ENCODE results near the gene SWT1. TPM values are rescaled to one million over a fixed set of nuclear protein-coding genes. Genes with fewer than 3 reads are reported as not detected.

SWT1 gene
- total and polyA plus RNA-seq, 4 donors: 2.5 to 7.8 (median 5.0) TPM

- H3K36me3 ChIP-seq (ENCODE audit: control insufficient read depth in 1 of 2, insufficient read depth in 2 of 2, low read length in 1 of 2): peaks cover 0 to 2% of the 10 kb centered on the region in 2 donors
- H3K4me3 ChIP-seq (ENCODE audit: low read length in 2 of 2): no peak overlapping the region
- ATAC-seq (ENCODE audit: low FRiP score) (no peak), DNase-seq (peak in 1 of 2 donors; percentile 57)
- intact Hi-C loops (cut with DNase I): no loop called here
- 84 to 85% methylated on average over 5 of the region's 5 CpGs for WGBS, 2 donors
- H3K27ac ChIP-seq (ENCODE audit: low read depth in 1 of 2, low read length in 2 of 2): no peak overlapping the region
- H3K4me1 ChIP-seq (ENCODE audit: control insufficient read depth in 1 of 2, insufficient read depth in 2 of 2, low read length in 2 of 2): peaks cover 0 to 3% of the 10 kb centered on the region in 2 donors
- H3K27me3 ChIP-seq (ENCODE audit: control insufficient read depth in 1 of 2, insufficient read depth in 2 of 2, low read length in 1 of 2): no peaks in the 10 kb centered on the region
- no peaks in the 10 kb centered on the region for H3K9me3 ChIP-seq (ENCODE audit: control insufficient read depth, low read length)
These were observed 135.3 kb downstream of the SWT1 start for GRCh38 chr1:185292237-185292636.

DNA sequence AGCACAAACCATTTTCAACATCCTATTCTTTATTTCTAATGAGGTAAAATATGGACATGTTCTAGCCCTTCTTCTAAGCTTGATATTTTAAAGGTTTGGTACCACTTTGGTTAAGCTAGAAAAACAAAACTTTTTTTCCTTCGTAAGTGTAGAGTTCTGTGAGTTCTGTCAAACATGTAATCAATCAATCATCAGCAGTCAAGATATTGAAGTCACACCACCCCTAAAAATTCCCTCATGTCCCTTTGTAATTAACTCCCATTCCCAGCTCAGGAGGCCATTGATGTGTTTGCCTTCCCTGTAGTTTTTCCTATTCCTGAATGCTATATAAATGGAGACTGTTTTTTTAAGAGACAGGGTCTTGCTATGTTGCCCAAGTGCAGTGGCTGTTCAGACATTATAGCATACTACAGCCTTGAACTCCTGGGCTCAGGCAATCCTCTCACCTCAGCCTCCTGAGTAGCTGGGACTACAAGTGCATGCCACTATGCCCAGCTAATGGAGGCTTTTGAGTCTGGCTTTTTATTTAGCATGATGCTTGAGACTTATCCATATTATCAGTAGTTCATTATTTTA lies 137.1 kb downstream of the SWT1 start:
- DNase-seq (no peak), ATAC-seq (ENCODE audit: low FRiP score) (no peak)
- Histone ChIP-seq H3K4me3 (ENCODE audit: low read length in 2 of 2) (no peak overlapping the region), H3K9me3 (ENCODE audit: control insufficient read depth, low read length) (no peaks in the 10 kb centered on the region), H3K27me3 (ENCODE audit: control insufficient read depth in 1 of 2, insufficient read depth in 2 of 2, low read length in 1 of 2) (no peaks in the 10 kb centered on the region), H3K4me1 (ENCODE audit: control insufficient read depth in 1 of 2, insufficient read depth in 2 of 2, low read length in 2 of 2) (peaks cover 0 to 3% of the 10 kb centered on the region in 2 donors), H3K36me3 (ENCODE audit: control insufficient read depth in 1 of 2, insufficient read depth in 2 of 2, low read length in 1 of 2) (peaks cover 2 to 3% of the 10 kb centered on the region in 2 donors), H3K27ac (ENCODE audit: low read depth in 1 of 2, low read length in 2 of 2) (no peak overlapping the region)
- intact Hi-C loops (cut with DNase I): no loop called here
- 92% methylated on average over 1 of the region's 1 CpG for WGBS, 2 donors

- no peaks in the 10 kb centered on the region for H3K27me3 ChIP-seq (ENCODE audit: control insufficient read depth in 1 of 2, insufficient read depth in 2 of 2, low read length in 1 of 2)
- no peak for DNase-seq
- no peaks in the 10 kb centered on the region for H3K9me3 ChIP-seq (ENCODE audit: control insufficient read depth, low read length)
- intact Hi-C loops (cut with DNase I): no loop called here
- peaks cover 2 to 3% of the 10 kb centered on the region in 2 donors for H3K36me3 ChIP-seq (ENCODE audit: control insufficient read depth in 1 of 2, insufficient read depth in 2 of 2, low read length in 1 of 2)
- H3K4me1 ChIP-seq (ENCODE audit: control insufficient read depth in 1 of 2, insufficient read depth in 2 of 2, low read length in 2 of 2): peaks cover 0 to 3% of the 10 kb centered on the region in 2 donors
- no peak overlapping the region for H3K27ac ChIP-seq (ENCODE audit: low read depth in 1 of 2, low read length in 2 of 2)
- no peak overlapping the region for H3K4me3 ChIP-seq (ENCODE audit: low read length in 2 of 2)
- no peak for ATAC-seq (ENCODE audit: low FRiP score)
These were observed 138.1 kb downstream of the SWT1 start for GRCh38 chr1:185295091-185295490.

DNA sequence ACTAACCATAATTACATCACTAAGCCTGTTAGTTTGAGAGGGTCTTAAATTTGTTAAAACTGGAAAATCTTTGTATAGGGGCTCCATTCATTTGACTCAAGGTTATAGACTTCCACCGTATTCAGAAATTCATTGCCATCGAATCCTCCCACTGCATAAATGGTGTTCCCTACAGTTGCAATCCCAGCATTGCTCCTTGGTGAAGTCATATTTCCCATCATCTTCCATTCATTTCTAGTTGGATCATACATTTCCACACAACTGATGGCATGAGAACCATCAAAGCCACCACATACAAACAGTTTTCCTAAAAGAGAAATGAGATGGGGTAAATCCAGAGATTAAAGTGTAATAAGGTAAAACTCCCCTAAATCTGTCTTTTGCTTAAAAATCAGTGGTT lies 141.0 kb downstream of the SWT1 start:
- ATAC-seq (ENCODE audit: low FRiP score) (no peak), DNase-seq (no peak)
- Histone ChIP-seq H3K36me3 (ENCODE audit: control insufficient read depth in 1 of 2, insufficient read depth in 2 of 2, low read length in 1 of 2) (peaks cover 3% of the 10 kb centered on the region in 2 donors), H3K4me1 (ENCODE audit: control insufficient read depth in 1 of 2, insufficient read depth in 2 of 2, low read length in 2 of 2) (peaks cover 0 to 3% of the 10 kb centered on the region in 2 donors), H3K27me3 (ENCODE audit: control insufficient read depth in 1 of 2, insufficient read depth in 2 of 2, low read length in 1 of 2) (no peaks in the 10 kb centered on the region), H3K9me3 (ENCODE audit: control insufficient read depth, low read length) (no peaks in the 10 kb centered on the region), H3K27ac (ENCODE audit: low read depth in 1 of 2, low read length in 2 of 2) (no peak overlapping the region), H3K4me3 (ENCODE audit: low read length in 2 of 2) (no peak overlapping the region)
- intact Hi-C loops (cut with DNase I): no loop called here
- WGBS, 2 donors: 76 to 79% methylated on average over 2 of the region's 2 CpGs

DNA sequence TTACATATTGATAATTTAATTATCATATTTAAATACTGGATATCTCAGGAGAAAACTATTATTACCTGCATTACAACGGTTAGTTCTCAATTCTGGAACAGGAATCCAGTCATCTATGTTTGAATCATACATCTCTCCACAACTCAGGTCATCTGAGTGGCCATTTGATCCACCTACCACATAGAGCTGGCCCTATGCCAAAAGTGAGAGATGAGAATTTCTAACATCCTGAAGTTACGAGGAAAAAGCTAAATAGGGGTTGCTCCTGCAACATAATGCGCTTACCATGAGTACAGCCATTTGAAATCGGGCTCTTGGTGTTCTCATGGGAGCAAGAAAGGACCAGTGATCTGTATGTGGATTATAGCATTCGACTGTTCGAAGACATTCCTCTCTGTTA lies 143.2 kb downstream of the SWT1 start:
- Histone ChIP-seq H3K36me3 (ENCODE audit: control insufficient read depth in 1 of 2, insufficient read depth in 2 of 2, low read length in 1 of 2) (peaks cover 3% of the 10 kb centered on the region in 2 donors), H3K4me3 (ENCODE audit: low read length in 2 of 2) (no peak overlapping the region), H3K4me1 (ENCODE audit: control insufficient read depth in 1 of 2, insufficient read depth in 2 of 2, low read length in 2 of 2) (no peaks in the 10 kb centered on the region), H3K27me3 (ENCODE audit: control insufficient read depth in 1 of 2, insufficient read depth in 2 of 2, low read length in 1 of 2) (no peaks in the 10 kb centered on the region), H3K9me3 (ENCODE audit: control insufficient read depth, low read length) (no peaks in the 10 kb centered on the region), H3K27ac (ENCODE audit: low read depth in 1 of 2, low read length in 2 of 2) (no peak overlapping the region)
- WGBS, 2 donors: 95% methylated on average over 6 of the region's 6 CpGs
- no peak for DNase-seq
- intact Hi-C loops (cut with DNase I): no loop called here
- ATAC-seq (ENCODE audit: low FRiP score): no peak

DNA sequence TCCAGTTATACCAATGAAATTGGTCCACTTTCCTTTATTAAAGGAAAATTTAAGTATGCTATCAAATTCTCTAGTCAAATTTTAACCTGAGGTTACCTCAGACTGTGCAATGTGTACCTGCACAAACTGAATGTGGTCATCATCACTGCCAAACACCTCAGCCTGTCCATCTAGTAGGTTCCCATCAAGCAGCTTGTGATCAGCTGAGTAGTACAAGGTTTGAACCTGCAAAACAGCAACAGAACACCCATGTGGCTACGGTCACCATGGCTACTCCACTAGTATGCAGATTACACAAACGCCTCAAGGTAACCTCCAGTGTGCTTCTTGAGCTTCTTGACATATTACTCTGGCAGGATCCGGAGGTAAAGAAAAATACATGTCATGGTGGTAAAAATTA lies 148.5 kb downstream of the SWT1 start:
- H3K4me3 ChIP-seq (ENCODE audit: low read length in 2 of 2): no peak overlapping the region
- no peaks in the 10 kb centered on the region for H3K27me3 ChIP-seq (ENCODE audit: control insufficient read depth in 1 of 2, insufficient read depth in 2 of 2, low read length in 1 of 2)
- H3K36me3 ChIP-seq (ENCODE audit: control insufficient read depth in 1 of 2, insufficient read depth in 2 of 2, low read length in 1 of 2): peaks cover 3 to 6% of the 10 kb centered on the region in 2 donors
- no peaks in the 10 kb centered on the region for H3K4me1 ChIP-seq (ENCODE audit: control insufficient read depth in 1 of 2, insufficient read depth in 2 of 2, low read length in 2 of 2)
- WGBS, 2 donors: 94 to 95% methylated on average over 3 of the region's 3 CpGs
- intact Hi-C loops (cut with DNase I): no loop called here
- DNase-seq: no peak
- no peak for ATAC-seq (ENCODE audit: low FRiP score)
- no peaks in the 10 kb centered on the region for H3K9me3 ChIP-seq (ENCODE audit: control insufficient read depth, low read length)
- H3K27ac ChIP-seq (ENCODE audit: low read depth in 1 of 2, low read length in 2 of 2): no peak overlapping the region

GRCh38 chr1:185308126-185308525 lies 151.2 kb downstream of the SWT1 start:
- WGBS, 2 donors: 90 to 95% methylated on average over 1 of the region's 1 CpG
- Histone ChIP-seq H3K4me3 (ENCODE audit: low read length in 2 of 2) (no peak overlapping the region), H3K27me3 (ENCODE audit: control insufficient read depth in 1 of 2, insufficient read depth in 2 of 2, low read length in 1 of 2) (no peaks in the 10 kb centered on the region), H3K4me1 (ENCODE audit: control insufficient read depth in 1 of 2, insufficient read depth in 2 of 2, low read length in 2 of 2) (no peaks in the 10 kb centered on the region), H3K36me3 (ENCODE audit: control insufficient read depth in 1 of 2, insufficient read depth in 2 of 2, low read length in 1 of 2) (peaks cover 3% of the 10 kb centered on the region in 2 donors), H3K9me3 (ENCODE audit: control insufficient read depth, low read length) (no peaks in the 10 kb centered on the region), H3K27ac (ENCODE audit: low read depth in 1 of 2, low read length in 2 of 2) (no peak overlapping the region)
- DNase-seq (no peak), ATAC-seq (ENCODE audit: low FRiP score) (no peak)
- intact Hi-C loops (cut with DNase I): no loop called here

- H3K4me3 ChIP-seq (ENCODE audit: low read length in 2 of 2): no peak overlapping the region
- H3K27me3 ChIP-seq (ENCODE audit: control insufficient read depth in 1 of 2, insufficient read depth in 2 of 2, low read length in 1 of 2): no peaks in the 10 kb centered on the region
- no peak for DNase-seq
- H3K4me1 ChIP-seq (ENCODE audit: control insufficient read depth in 1 of 2, insufficient read depth in 2 of 2, low read length in 2 of 2): peaks cover 2 to 3% of the 10 kb centered on the region in 2 donors
- H3K9me3 ChIP-seq (ENCODE audit: control insufficient read depth, low read length): no peaks in the 10 kb centered on the region
- no peak for ATAC-seq (ENCODE audit: low FRiP score)
- intact Hi-C loops (cut with DNase I): no loop called here
- no peak overlapping the region for H3K27ac ChIP-seq (ENCODE audit: low read depth in 1 of 2, low read length in 2 of 2)
- WGBS, 2 donors: 41 to 45% methylated on average over 2 of the region's 2 CpGs
- H3K36me3 ChIP-seq (ENCODE audit: control insufficient read depth in 1 of 2, insufficient read depth in 2 of 2, low read length in 1 of 2): peaks cover 3% of the 10 kb centered on the region in 2 donors
These were observed 152.6 kb downstream of the SWT1 start for GRCh38 chr1:185309566-185309965.

- no peak for ATAC-seq (ENCODE audit: low FRiP score)
- no peaks in the 10 kb centered on the region for H3K36me3 ChIP-seq (ENCODE audit: control insufficient read depth in 1 of 2, insufficient read depth in 2 of 2, low read length in 1 of 2)
- no peaks in the 10 kb centered on the region for H3K27me3 ChIP-seq (ENCODE audit: control insufficient read depth in 1 of 2, insufficient read depth in 2 of 2, low read length in 1 of 2)
- no peak overlapping the region for H3K4me3 ChIP-seq (ENCODE audit: low read length in 2 of 2)
- no peak overlapping the region for H3K27ac ChIP-seq (ENCODE audit: low read depth in 1 of 2, low read length in 2 of 2)
- no peak for DNase-seq
- peaks cover 2 to 8% of the 10 kb centered on the region in 2 donors for H3K4me1 ChIP-seq (ENCODE audit: control insufficient read depth in 1 of 2, insufficient read depth in 2 of 2, low read length in 2 of 2)
- no peaks in the 10 kb centered on the region for H3K9me3 ChIP-seq (ENCODE audit: control insufficient read depth, low read length)
- intact Hi-C loops (cut with DNase I): loop anchor here in 1 of 2 donors (10.0 kb wide), 2 partner anchors 93 to 683 kb away; no protein-coding TSS in a partner anchor
These were observed 154.7 kb downstream of the SWT1 start for GRCh38 chr1:185311589-185312225.

All from aorta (tissue), 5 donors.